GM18511 (cell line): ENCODE data around the gene TMEM109.

ENCODE experiments used
- ATAC-seq: cut with Tn5 transposase; IDR thresholded peaks from one replicate; pipeline ENCODE4 v1.9.1; 2021; ENCODE audit warnings: mild to moderate bottlenecking, moderate library complexity; ENCODE audit not compliant: unreplicated experiment

Gene TMEM109

DNA sequence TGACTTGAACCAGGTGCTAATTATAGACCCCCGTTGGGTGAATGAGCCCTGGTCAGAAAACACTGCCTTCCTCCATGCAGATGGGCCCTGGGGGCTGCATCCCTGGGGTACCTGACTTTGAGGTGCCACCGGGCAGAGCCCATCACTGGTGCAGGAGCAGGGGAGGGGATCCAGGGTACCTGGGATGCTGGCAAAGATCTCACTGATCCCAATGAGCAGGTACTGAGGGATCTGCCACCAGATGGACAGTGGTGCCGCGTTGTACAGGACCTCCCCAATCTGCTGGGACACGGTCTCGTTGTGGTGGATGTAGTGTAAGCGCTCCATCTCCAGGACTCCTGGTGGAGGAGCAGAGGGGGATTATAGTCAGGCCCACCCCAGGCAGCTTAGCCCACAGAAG is 25.3 kb downstream of the TMEM109 start:
- ATAC-seq = no peak

DNA sequence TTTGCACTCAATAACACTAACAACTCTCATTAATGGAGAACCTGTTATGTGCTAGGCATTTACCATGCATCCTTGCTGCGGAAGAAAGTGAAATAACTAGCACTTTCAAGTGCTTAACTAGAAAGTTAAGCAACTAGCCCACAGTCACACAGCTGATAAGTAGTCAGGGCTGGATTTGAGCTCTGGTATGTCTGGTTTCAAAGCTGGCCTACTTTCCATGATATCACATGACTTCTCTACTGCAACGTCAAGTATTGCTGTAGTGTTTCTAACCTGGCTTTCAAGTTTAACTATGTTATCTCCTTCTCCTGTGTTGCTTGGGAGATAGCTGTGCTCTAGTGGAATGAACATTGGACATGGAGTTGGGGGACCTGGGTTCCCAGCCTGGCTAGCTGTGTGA is 25.9 kb downstream of the TMEM109 start:
- no peak for ATAC-seq

DNA sequence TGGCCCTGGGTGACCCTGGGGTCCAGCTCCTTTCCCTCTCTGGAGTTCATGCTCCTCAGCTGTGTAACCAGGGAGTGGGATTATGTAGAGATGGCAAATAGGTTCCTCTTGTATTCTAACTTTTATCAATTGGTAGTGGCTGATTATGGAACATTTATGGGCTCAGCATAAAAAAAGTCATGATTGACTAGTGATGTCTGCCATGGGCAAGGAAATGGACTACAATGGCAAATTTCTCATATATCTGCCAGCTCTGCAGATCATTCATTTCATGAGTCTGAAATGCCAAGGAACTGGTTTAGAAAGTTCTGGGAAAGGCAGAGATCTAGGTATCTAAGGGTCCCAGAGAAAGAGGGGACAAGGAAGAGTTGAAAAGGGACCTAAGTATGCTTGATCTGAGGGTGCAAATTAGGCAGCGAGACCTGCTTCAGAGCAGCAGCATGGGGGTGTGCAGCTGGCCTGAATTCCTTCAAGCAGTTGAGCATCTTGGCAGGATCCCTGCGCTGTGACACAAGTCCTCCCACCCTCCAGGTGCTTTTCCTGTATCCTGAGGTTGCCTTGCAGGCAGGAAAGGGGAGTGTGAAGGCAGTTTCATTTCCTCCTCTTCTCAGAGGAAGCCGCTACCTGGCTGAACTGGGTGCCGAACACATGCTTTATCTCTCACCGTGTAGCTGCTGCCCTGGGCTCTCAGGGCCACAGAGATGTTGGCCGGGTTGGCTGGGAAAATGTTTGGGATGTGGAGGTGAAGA is 27.6 kb downstream of the TMEM109 start:
- ATAC-seq = no peak

DNA sequence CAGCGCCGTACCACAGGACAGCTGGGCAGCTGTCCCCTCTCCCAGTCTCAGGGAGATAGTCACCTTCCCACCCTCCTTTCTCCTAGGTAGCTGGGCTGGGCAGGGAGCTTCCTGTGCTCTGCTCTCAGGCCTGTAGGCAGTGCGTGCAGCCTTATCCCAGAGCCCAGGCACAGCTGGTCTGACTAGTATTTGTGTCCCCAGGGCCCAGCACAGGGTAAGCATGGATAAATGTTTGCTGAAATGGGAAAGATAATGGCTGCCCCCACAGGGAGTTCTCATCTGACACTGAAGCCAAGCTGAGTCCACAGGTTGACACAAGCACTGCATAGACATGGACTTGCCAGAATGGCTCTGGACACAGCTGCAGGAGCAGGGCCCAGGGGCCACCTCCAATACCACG is 28.3 kb downstream of the TMEM109 start:
- no peak for ATAC-seq

DNA sequence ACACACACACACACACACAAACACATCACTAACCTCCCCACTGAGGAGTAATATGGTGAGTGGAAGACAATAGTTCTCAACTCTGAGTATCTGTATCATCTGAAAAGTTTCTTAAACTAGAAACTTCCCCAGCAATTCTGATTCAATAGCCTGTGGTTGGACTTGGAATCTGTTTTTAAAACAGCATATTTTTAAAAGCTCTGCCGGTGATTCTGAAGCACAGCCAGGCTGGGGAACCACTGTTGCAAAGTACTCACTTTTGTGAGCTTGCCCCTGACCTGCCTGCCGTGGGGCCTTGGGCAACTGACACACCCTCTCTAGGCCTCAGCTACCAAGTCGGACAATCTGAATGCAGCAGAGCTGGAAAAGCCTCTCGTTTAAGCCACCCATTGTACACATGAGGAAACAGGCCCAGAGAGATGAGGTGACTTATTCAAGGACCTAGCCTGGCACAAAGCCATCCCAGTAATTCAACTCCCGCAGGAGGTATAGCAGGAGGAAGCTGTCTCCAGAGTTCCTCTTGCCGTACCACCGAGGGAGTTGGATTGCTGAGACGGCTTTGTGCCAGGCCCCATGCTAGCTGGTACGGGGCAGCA is 29.1 kb downstream of the TMEM109 start:
- ATAC-seq = no peak

DNA sequence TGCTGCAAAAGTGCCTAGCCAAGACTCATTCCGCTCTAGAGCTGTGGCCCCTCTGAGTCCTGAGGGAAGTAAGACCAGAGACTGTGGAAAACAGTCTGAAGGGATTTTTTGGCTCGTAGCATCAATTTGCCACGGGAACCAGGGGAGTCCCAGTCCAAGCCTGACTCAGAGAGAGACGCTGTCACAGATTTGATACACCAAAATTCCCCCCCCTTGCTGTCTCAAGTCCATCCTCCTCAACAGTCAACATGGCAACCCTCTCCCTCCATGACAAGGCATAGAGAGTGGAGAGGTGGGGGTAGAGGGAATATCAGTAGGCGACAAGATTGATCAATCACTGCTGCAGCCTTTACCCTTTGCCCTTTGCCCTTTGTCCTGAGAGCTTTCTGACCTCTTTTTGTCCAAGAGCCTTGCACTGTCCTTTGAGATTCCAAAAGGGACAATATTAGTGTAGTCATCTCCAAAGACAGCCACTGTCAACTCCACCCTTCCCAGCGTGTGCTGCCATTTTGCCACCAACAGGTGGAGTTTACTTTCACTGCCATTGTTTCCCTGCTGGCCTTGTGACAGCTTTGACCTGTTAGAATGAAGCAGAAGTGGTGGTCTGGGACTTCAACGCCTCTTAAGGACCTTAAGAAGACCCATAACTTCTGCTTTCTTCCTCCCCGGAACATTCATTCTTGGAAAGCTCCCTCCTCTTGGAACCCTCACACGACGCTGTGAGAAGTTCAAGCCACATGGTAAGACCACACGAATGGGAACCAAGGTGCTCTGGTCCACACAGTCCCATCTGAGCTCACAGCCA is 30.7 kb downstream of the TMEM109 start:
- ATAC-seq = no peak

DNA sequence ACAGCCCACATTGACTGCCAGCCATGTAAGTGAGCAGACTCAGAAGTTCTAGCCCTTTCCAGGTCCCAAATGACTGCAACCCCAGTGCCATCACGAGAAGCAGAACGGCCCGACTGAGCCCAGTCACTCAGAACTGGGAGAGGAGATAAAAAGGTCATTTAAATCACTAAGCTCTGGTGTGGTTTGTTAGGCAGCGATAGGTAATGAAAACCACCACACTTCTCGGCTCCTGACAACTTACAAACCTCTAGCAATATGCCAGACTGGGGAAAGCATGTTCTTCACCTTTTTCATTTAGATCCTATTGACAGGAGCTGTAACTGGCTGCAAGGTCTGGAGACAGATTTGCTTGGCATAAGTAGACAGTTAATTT is 31.3 kb downstream of the TMEM109 start:
- no peak for ATAC-seq

DNA sequence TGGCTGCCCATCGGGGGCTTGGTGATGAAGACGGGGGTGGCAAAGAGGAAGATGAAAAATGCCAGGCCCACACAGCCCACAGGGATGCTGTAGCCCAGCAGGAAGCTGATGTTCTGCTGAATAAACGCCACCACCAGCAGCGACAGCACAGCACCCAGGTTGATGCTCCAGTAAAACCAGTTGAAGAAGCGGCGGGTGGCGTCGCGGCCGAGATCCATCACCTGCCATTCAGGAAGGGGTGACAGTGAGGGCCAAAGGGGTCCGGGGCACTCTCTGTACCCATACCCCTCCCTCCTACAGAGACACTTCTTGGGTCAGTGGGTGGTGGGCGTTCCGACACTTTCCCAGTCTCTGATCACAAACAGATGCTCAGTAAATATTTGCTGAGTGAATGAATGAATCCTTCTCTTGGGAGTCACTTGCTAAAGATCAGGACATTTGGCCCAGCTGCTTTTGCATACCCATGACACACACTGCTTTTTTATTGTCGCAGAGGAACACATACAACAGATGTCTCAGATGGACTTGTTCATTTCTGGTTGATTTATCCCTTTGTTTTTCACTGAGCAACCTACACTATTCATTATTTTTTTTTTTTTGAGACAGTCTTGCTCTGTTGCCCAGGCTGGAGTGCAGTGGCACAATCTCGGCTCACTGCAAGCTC is 32.8 kb downstream of the TMEM109 start:
- ATAC-seq = no peak

DNA sequence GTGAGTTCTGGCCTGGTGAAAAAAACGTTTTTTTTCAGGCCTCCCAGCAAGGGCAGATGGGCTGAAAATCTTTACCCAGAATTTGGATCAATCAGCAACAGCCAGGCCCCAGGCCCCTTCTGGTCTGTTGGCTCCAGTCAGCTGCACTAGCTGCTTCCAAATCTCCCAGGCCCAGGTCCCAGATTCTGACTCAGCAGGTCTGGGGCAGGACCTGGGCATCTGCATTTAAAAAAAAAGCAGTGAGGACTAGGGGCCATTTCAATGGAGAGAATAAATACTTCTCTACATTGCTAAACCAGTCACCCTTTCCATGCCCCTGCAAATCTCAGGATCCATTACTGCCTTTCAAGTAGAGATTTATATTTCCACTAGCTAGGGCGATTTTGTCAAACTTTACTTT is 33.7 kb downstream of the TMEM109 start:
- ATAC-seq = no peak

DNA sequence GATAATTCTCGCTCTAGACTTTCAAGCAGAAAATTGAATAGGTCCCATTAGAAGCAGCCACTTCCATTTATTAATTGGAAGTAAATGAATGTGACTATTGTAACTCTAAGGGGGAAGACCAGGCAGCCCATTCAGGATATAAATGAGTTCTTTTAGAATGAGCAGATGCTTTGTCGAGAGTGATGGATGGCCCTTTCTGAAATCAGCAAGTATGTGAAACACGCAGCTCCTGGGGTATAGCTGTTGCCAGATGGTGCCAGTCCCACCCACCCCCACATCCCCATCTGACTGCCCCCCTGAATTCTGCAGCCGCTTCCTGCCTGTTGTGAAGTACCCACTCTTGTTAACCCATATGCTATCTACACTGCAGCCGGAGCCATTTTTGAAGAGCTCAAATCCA is 34.3 kb downstream of the TMEM109 start:
- no peak for ATAC-seq

DNA sequence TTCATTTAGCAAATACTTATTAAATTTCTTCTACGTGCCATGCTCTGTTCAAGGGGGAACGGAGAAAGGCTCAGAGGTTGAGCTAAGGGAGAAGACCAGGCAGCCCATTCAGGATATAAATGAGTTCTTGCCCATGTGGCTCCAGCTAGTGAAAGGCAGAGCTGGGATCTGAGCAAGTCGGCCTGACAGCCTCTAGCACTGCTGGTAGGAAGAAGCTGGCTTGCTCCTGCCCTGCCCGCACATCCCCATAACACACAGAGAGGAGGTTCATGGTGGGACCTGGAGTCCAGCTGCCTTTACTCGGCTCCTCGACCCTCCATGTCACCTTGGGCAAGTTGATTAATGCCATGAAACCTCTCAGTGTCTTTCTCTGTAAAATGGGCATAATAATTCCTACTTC is 36.1 kb downstream of the TMEM109 start:
- no peak for ATAC-seq

DNA sequence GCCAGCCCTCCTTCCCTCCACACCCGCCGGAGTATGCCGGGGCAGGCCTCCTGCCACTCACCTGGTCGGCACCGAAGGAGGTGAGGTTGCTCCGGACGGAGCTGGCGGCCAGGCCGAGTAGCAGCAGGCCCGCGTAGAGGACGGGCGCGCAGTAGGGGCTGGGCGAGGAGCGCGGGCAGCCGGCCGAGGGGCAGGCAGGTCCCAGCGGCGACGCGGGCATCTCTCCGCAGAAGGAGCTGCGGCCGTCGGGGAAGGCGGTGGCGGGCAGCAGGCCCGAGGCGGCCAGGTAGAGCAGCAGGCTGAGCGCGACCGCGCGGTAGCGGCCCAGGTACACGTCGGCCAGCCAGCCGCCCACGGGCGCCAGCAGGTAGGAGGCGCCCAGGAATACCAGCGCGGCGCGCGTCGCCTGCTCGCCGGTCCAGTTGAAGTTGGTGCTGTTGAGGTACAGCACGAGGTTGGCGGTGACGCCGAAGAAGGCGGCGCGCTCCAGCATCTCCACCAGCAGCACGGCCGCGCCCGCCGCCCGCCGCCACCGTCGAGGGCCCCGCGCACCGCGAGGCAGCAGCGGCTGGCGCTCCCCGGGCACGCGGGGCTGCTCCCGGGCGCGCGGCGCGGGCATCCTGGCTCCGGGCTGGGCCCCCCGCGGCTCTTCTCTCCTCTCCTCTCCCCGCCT is 37.1 kb downstream of the TMEM109 start:
- no peak for ATAC-seq

DNA sequence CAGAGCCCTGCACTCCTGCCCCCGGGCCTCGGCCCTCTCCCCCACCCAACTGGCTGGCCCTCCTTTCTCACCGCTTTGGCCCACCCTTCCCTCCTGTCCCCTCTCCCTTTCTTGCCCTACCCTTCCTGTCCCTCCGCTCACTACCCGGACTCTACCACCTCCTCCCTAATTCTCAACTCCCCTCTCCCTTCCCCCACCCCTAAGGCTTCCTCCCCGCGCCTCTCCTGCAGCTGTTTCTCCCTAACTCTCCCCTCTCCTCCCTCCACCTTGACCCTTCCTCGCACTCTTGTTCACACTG is 37.6 kb downstream of the TMEM109 start:
- ATAC-seq = no peak

DNA sequence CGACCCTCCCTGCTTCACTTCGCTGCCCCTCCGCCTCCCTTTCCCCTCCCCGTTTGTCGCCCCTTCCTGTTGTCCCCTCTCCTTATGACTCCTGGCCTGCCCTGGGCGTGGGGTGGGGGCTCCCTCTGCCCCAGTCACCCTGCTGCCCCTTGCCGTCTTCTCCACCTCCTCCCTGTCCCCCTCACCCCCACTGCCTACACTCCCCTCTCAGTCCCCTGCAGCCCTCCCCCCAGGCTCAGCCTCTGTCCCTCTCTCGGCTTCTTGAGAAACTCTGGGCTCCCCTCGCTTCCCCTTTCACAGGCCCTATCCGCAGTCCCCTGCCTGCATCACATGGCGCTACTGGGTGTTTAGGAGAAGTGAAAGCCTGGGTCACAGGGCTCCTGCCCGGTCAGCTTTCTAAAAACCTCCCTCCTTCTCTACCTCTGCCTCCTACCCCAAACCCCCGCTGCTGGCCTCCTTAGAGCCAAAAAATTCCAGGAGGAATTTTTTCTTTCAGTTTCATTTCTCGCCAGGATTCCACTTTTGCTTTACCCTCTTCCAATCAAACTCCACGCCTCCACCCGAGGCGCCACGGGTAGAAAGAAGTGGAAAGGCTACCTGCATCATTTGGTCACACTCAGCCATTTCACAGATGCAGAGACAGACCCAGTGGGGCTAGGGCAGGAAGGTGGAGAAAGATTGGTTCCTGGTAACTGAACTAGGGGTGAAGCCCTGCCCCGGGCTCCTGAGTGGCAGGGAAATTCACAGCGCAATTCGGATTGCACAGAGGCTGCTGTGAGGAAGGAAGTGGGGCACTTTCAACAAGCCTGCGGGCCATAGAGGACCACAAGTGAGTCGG is 38.2 kb downstream of the TMEM109 start, which contains the start of gene SLC15A3:
SLC15A3 (minus strand) TSS at position 273 of the 838 bp plus-strand sequence. CDS start 625 bp downstream, outside the sequence.
- ATAC-seq = peak; percentile 79

DNA sequence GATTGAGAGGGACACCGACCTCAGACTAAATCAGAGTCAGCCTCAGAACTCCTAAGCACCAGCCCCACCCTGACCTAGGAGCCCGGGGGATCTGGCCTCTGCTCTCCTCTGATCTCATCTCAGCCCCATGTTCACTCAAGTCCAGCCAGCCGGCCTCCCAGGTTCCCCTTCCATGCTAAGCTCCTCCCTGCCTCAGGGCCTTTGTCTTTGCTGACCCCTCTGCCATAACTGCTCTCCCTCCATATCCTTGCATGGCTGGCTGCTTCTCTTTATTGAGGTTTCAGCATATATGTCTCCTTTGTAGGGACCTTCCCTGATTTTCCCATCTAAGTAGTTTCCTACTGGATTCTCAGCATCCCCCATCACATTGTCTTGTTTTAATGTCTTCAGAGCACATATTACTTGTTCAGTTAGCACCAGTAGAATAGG is 38.8 kb downstream of the TMEM109 start:
- peak; percentile 15 for ATAC-seq

DNA sequence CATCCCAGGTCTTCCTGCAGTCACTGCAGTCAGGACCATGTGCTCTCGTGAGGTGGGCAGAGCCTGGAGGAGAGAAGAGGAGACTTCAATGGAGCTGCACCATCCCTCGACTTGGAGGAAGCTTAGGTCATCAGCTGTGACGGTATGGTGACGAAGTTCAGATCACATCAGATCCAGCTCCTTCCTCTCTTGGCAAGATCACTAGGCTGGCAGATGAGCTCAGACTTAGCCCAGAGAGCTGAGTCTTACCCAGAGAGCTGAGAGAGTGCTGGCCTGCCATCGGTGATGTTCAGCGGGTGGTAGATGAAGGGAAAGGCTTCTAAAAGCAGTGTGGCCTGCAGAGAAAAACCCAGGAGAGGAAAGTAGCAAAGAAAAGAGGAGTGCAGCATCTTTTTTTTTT is 39.8 kb downstream of the TMEM109 start:
- ATAC-seq = no peak

DNA sequence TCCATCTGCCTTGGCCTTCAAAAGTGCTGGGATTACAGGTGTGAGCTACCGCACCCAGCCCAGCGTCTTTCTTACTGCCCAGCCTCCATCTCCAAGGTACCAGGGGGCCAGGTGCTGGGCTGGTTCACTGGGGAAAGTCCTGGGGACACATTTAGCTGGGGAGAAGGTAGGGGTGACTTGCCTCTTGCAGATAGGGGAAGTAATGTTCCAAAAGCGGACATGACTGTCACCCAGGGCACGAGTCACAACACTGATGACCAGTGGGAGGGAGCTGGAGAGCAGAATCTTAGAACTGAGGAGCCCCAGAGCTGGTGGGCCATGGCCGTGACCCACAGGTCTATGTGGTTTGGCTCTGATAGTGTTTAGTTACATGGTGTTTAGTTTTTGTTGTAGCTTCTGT is 40.5 kb downstream of the TMEM109 start:
- no peak for ATAC-seq

DNA sequence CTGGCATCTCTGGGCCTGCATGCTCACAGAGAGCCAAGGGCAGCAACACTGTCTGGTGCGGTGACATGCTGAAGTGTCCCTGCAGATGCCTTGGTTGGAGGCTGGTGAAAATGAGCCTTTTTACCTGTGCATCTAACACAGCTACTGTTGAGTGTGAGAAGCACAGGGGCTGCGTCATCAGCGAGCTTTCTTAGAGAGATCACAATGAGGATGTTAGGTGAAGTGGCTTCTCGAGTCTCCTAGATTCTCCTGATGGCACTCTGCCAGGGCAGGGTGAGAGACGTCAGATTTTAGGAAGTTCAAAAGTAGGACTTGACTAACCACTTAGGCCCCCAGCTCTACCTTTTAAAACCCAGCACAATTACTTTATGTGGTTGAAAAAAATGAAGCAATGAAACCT is 41.6 kb downstream of the TMEM109 start:
- ATAC-seq = no peak

DNA sequence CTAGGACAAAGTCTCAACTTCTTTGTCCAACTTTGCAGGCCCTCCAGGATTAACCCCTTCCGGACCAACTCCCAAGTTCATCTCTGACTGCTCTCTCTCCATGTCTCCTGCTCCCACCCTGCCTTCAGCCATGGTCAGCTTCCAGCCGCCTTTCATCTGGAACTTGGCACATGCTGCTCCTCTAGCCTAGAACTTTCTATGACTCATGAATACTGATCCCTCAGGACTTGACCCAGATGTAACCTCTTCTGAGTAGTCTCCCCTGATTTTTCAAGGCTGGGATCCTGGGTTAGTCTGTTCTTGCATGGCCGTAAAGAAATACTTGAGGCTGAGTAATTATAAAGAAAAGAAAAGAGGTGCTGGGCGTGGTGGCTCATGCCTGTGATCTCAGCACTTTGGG is 43.2 kb downstream of the TMEM109 start:
- ATAC-seq = no peak

DNA sequence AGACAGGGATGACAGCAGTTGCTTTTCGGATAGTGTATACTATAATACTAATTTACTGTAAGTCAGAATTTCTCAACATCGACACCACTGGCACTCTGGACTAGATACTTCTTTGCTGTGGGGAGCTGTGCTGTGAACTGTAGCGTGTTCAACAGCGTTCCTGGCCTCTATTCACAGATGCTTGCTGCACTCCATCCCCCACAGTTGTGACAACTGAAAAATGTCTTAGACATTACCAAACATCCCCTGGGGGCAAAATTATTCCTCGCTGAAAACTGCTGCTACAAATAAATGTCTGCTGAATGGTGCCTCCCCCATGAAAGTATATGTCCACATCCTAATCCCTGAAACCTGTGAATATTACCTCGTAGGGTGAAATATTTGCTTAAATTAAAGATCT is 45.5 kb downstream of the TMEM109 start:
- no peak for ATAC-seq
